NCI-H748 (cell line): Measurements from ENCODE around the gene BMPER.

Experiments
- DNase-seq: peaks from one replicate; lab custom pipeline; 2025; ENCODE audit not compliant: unreplicated experiment; lab: John Stamatoyannopoulos, UW

The BMPER gene

GRCh38 chr7:34016876-34017275 is 111.5 kb downstream of the BMPER start:
- DNase-seq, result no peak

- DNase-seq, result no peak
Measured at GRCh38 chr7:34019301-34019790, 114.0 kb downstream of the BMPER start.

DNA sequence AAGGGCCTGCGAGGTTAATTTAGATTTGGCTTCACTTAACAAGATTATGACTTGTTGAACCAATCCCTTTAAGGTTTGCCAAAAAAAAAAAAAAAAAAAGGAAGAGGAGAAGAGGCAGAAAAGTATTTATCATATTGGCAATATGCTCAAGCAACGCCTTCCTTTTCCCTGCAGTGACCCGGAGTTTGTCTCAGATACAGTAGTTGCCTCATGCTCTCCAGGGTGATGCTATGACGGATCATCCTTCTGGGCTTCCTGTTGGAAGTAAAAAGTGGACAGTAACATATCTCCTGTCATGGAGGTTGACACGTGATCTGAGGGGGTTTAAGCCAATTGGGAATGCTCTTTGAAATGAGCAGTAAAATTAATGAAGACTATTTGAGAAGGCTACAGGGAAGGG is 117.3 kb downstream of the BMPER start:
- DNase-seq, result no peak

GRCh38 chr7:34025600-34025999 is 120.3 kb downstream of the BMPER start:
- DNase-seq, result no peak

- DNase-seq, result no peak
Measured at GRCh38 chr7:34026481-34027190, 121.3 kb downstream of the BMPER start.

DNA sequence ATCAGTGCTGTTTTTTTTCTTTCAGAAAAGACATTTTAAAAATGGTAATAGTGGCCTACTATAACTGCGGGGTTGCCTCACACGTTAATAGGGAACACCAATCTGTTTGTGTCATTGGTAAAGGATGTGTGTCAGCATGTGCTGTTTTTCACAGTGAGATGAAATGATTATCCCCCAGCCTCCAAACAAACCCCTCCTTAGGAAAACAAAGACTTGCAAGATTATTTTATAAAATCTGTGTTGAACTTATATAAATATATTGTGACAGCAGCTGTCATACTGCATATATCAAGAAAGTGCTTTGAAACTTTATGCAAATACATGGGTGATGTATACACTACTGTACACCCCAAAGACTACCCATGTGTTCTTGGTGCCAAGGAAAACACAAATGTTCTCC is 125.8 kb downstream of the BMPER start:
- no peak for DNase-seq

- no peak for DNase-seq
Measured at GRCh38 chr7:34034728-34035127, 129.4 kb downstream of the BMPER start.

DNA sequence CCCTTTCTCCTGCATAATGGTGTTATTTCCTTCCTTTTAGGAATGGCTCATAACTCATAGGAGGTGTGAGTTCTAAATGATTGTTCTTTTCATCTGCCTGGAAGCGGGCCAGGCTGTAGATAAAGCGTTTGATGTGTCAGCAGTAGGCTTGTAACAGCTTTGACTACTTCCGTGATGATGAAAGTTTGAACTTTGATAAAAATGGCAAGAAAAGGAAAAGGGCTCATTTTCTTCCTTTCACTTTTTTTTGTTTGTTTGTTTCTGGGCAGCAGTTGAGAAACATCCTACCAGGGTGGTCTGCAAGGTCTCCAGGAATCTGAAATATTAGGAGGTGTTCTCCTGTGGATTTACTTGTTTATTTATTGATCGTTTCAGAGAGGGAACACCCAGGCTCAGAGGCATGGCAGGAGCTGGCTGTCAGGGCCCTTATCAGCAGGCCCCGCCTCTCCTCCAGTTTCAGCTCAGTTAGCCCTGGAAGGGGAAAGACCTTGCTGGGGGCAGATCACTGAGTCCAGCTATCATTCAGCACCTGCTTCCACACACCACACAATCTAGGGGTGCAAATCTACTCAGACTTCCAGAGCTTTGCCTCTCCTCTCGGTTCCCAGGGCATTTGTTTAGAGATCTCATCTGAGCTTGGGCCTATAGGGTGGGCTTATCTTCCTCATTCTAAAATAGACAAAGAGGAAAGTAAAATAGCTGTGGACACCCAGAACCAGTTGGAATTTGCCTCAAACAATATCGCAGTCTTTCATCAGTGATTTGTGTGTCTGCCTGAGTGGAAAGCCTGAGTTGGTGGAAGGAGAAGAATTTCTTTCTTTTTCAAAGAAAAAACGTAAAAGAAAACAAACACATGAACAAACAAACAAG is 130.9 kb downstream of the BMPER start:
- peak; percentile 8 for DNase-seq

GRCh38 chr7:34036972-34037792 is 131.8 kb downstream of the BMPER start:
- no peak for DNase-seq

- no peak for DNase-seq
Measured at GRCh38 chr7:34038816-34039470, 133.6 kb downstream of the BMPER start.

DNA sequence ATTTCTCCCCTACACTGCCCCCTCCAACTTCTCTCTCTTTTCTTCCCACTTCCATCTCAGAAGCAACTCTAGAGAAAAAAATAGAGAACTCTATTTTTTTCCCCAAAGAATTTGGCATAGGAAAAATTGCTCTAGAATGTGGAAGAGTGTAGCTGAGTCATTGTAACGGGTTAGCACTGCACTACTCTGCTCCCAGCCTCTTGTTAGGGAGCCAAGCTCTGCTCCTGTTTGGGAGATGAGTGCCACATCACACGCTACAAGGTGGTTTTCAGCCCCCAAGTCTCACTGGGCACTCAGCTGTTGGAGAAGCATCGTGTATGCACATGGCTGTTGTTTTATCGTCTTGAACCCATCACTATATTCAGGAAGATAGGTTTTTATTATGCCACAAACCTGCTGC is 136.4 kb downstream of the BMPER start:
- DNase-seq, result no peak

- DNase-seq, result no peak
Measured at GRCh38 chr7:34042406-34042805, 137.1 kb downstream of the BMPER start.

DNA sequence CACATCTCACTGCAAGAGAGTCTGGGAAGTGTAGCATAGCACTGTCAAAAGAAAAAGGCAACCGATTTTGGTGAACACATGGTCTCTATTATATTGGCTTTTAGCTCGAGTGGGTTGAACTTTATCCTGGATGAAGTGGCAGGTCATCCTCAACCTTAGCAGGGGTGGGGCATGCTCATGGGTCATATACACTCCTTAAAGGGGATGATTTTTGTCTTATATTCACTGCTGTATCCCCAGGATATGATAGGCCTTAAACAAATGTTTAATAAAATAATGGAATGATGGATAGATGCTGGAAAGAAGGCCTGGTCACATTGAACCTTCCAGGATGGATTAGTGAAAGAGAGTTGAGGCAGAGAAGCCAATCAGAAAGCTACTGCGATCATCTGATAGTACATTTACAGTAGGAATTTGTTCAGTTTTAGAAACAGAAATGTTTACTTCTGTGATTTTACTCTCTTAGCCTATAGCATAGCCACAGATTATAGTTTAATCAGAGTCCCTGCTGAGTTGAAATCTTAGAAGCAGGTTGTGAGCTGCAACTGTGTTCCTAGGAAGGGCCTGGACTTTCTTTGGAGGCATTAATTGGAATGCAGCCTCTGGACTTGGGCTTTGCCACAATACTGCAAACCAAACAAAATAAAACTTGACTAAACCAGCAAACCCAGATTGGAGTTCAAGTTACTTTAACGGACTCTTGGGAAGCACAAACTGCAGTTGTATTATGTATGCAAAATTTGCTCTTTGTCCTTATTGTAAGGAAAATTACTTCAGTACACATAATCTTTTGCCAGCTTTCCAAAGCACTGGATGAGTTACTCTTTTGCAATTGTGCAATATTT is 138.3 kb downstream of the BMPER start:
- DNase-seq, result no peak

DNA sequence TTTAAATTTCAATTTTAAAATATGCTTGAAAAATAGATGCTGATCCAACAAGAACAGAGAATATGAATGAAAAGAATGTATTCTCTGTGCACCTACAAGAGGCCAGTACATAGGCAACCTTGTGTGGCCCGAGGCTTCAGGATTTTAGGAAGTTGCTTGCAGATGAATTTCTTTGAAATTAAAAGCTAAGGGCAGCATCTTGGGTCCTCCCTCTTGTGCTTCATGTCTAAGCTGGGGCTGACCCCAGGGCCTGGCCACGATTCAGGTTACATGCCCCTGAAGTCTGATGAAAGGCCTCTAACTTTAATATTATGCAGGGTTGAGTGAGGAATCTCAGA is 138.9 kb downstream of the BMPER start:
- DNase-seq, result no peak

DNA sequence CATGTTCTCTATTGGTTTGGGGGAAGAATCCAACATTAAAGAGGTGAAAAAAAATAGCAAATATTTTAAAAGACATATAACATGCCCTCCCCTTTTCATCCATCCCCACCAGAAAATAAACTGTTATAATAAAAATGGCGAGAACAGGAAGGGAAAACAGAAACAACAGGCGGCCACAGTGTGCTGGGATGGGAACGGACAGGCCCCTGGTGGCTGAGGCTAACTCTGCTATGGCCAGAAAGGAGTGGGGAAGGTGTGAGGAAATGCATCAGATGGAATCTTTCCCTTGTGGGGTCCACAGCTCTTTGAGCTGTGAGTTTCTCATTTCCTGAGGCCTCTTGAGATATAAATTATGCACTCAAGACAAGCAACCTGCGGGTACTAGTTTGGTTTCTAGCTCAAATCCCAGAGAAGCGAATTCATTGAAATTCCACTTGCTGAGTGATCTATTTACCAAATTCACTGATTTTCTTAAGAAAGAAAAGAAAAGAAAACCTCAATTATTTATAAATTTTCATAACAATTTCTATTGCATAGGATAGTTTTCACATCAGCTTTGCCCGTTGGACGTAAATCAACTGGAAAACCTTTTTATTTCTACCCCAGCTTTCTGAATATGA is 139.5 kb downstream of the BMPER start:
- DNase-seq, result no peak

DNA sequence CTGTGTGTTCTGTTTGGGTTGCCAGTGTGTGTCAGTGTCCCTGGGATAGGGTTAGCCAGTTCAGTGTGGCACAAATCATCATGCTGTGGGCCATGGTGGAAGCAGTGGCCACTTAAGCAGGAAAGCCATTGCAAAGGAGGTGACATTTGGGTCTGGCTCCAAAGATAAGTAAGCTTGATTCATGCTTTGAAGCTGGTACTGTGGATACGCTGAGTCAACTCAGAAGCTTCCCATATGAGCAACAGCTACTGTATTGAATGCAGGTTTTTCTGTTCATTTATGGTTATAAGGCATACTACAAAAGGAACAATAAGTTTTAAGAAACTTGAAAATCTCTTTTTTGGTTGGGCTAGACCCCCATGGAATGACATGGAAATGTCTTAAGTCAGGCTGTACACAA is 143.1 kb downstream of the BMPER start:
- no peak for DNase-seq

- DNase-seq, result no peak
Measured at GRCh38 chr7:34054075-34054474, 148.7 kb downstream of the BMPER start.

GRCh38 chr7:34057136-34057535 is 151.8 kb downstream of the BMPER start:
- DNase-seq, result no peak

- DNase-seq, result no peak
Measured at GRCh38 chr7:34057956-34058355, 152.6 kb downstream of the BMPER start.

DNA sequence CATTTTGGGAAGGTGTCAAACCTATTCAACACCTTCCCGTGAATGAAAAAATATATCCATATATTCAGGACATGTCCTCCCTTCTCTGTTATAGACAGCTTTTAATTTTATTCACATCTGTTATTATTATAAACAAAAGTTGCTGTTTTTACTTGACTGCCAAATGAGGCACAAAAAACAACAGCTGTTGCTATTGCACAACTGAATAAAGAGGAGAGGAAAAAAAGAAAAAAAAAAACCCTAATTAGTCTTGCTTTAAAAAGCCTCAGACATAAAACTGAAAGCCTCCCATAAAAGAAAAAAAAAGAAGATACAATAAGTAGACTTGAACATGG is 153.4 kb downstream of the BMPER start:
- no peak for DNase-seq
